HCT116 (cell line): ENCODE results near the gene COQ10B. TPM values are rescaled to one million over a fixed set of nuclear protein-coding genes. Genes with fewer than 3 reads are reported as not detected.

Experiments used
- ATAC-seq: fragments of 200-7000 bp; cut with Tn5 transposase; 2 replicates; pipeline ENCODE4 v1.9.1; 2020; ENCODE audit warnings: mild to moderate bottlenecking, moderate library complexity
- BruUV-seq: library from RNA; stranded (reverse); fragments of 400-500 nt; replicated peaks from 2 replicates; lab custom pipeline; 2021; lab: Mats Ljungman, UMichigan
- CTCF ChIA-PET: fragments of 300-600 bp; sonication (Branson Sonifier 250); formaldehyde crosslinking; loops from one replicate; lab custom pipeline; 2021; ENCODE audit warnings: antibody characterized with exemption; lab: Charles Lee
- POLR2A ChIA-PET: fragments of 300-600, 350-600 bp; sonication (Branson Sonifier 250); formaldehyde crosslinking; loops from one replicate; lab custom pipeline; 2021; ENCODE audit warnings: antibody characterized with exemption; lab: Charles Lee
- RAD21 ChIA-PET, 2 experiments: fragments of 300-600 bp; sonication (Branson Sonifier 250); formaldehyde crosslinking; loops; one replicate each; lab custom pipeline; 2023; ENCODE audit warnings: low total read pairs in 2 of 2; ENCODE audit not compliant: uncharacterized antibody in 2 of 2, unreplicated experiment in 2 of 2, low non-redundant PET in 1 of 2; lab: Charles Lee
- DNase-seq: peaks from one replicate; pipeline ENCODE4 v3.0.0-alpha.2; 2010; ENCODE audit warnings: low read depth, low spot score
- H2AFZ ChIP-seq: fragments of 200-600 bp; shearing (Covaris generic), sonication (generic); 2 replicates; pipeline ENCODE4 v1.6.1; 2017; ENCODE audit warnings: low read depth, mixed run types, mixed read lengths, antibody characterized with exemption, low read length; ENCODE audit not compliant: poor library complexity, severe bottlenecking
- H3K27ac ChIP-seq: 2 replicates; pipeline ENCODE4 v1.5.1; 2012; ENCODE audit warnings: low read depth, low read length
- H3K27me3 ChIP-seq: fragments of 200-600 bp; sonication (generic); 2 replicates; pipeline ENCODE4 v1.6.1; 2016; ENCODE audit warnings: mixed run types, low read length, mixed read lengths; ENCODE audit not compliant: insufficient read depth
- H3K36me3 ChIP-seq, 2 experiments: fragments of 200-500 bp in 1 of 2; fragments of 200-600 bp in 1 of 2; sonication (Bioruptor generic) in 1 of 2; sonication (generic) in 1 of 2; 2 replicates each; pipeline versions ENCODE4 v1.5.1 to v1.6.1; 2014 to 2016; ENCODE audit warnings: low read length in 2 of 2, inconsistent platforms in 1 of 2, mixed read lengths in 1 of 2, mixed run types in 1 of 2; ENCODE audit not compliant: insufficient read depth in 2 of 2, control insufficient read depth in 1 of 2
- H3K4me1 ChIP-seq, 2 experiments: fragments of 200-600 bp in 1 of 2; sonication (generic) in 1 of 2; 2 replicates each; pipeline versions ENCODE4 v1.5.1 to v1.6.1; 2012 to 2017; ENCODE audit warnings: low read length in 2 of 2, inconsistent platforms in 1 of 2, mild to moderate bottlenecking in 1 of 2, mixed read lengths in 1 of 2, mixed run types in 1 of 2, moderate library complexity in 1 of 2; ENCODE audit not compliant: insufficient read depth in 2 of 2, control insufficient read depth in 1 of 2
- H3K4me2 ChIP-seq: fragments of 200-600 bp; sonication (generic); 2 replicates; pipeline ENCODE4 v1.6.1; 2017; ENCODE audit warnings: mixed run types, low read length, mixed read lengths
- H3K4me3 ChIP-seq, 2 experiments: fragments of 200-600 bp in 1 of 2; sonication (generic) in 1 of 2; replicated peaks in 1 of 2; 2 replicates each; pipeline ENCODE4 v1.5.1; 2011 to 2016; ENCODE audit warnings: low read length in 2 of 2, control low read depth in 1 of 2, low read depth in 1 of 2, mild to moderate bottlenecking in 1 of 2, mixed read lengths in 1 of 2, mixed run types in 1 of 2
- H3K79me2 ChIP-seq: fragments of 200-600 bp; sonication (generic); 2 replicates; pipeline ENCODE4 v1.6.1; 2017; ENCODE audit warnings: mild to moderate bottlenecking, mixed run types, low read length, moderate library complexity, mixed read lengths; ENCODE audit not compliant: insufficient read depth
- H3K9ac ChIP-seq: fragments of 200-600 bp; sonication (generic); 2 replicates; pipeline ENCODE4 v1.6.1; 2016; ENCODE audit warnings: low read length, mixed read lengths
- H3K9me2 ChIP-seq: fragments of 200-600 bp; sonication (generic), shearing (Covaris generic); 2 replicates; pipeline ENCODE4 v1.6.1; 2017; ENCODE audit warnings: mixed run types, mild to moderate bottlenecking, moderate library complexity; ENCODE audit not compliant: insufficient read depth
- H3K9me3 ChIP-seq, 2 experiments: fragments of 200-500 bp in 1 of 2; fragments of 200-600 bp in 1 of 2; sonication (Bioruptor generic) in 1 of 2; sonication (generic) in 1 of 2; 2 replicates each; pipeline ENCODE4 v1.6.1; 2014 to 2017; ENCODE audit warnings: low read length in 2 of 2, mixed read lengths in 2 of 2, inconsistent platforms in 1 of 2, low read depth in 1 of 2, mild to moderate bottlenecking in 1 of 2, mixed run types in 1 of 2, moderate library complexity in 1 of 2; ENCODE audit not compliant: control insufficient read depth in 1 of 2, insufficient read depth in 1 of 2
- H4K20me1 ChIP-seq: fragments of 200-600 bp; sonication (generic), shearing (Covaris generic); 2 replicates; pipeline ENCODE4 v1.6.1; 2017; ENCODE audit warnings: mixed run types, mild to moderate bottlenecking, moderate library complexity; ENCODE audit not compliant: insufficient read depth
- CBX3 ChIP-seq: IDR thresholded peaks from 2 replicates; pipeline ENCODE4 v1.6.1; 2012; ENCODE audit warnings: low read depth
- CEBPB ChIP-seq: IDR thresholded peaks from 2 replicates; pipeline ENCODE4 v1.6.1; 2012; ENCODE audit warnings: low read depth
- EGR1 ChIP-seq: IDR thresholded peaks from 2 replicates; pipeline ENCODE4 v1.6.1; 2012; ENCODE audit warnings: low read depth
- EZH2phosphoT487 ChIP-seq: fragments of 200-600 bp; IDR thresholded peaks from 2 replicates; pipeline ENCODE4 v1.6.1; 2018; ENCODE audit warnings: antibody characterized with exemption, borderline replicate concordance
- JUND ChIP-seq: IDR thresholded peaks from 2 replicates; pipeline ENCODE4 v1.6.1; 2012
- MAX ChIP-seq: IDR thresholded peaks from 2 replicates; pipeline ENCODE4 v1.6.1; 2012
- POLR2A ChIP-seq: IDR thresholded peaks from 2 replicates; pipeline ENCODE4 v1.7.0; 2011; ENCODE audit warnings: borderline replicate concordance; ENCODE audit not compliant: insufficient read depth, insufficient read length; ENCODE audit errors: extremely low read depth
- SP1 ChIP-seq: IDR thresholded peaks from 2 replicates; pipeline ENCODE4 v1.6.1; 2012; ENCODE audit warnings: low read depth
- SRF ChIP-seq: IDR thresholded peaks from 2 replicates; pipeline ENCODE4 v1.6.1; 2012; ENCODE audit warnings: low read depth
- TCF7L2 ChIP-seq: IDR thresholded peaks from 2 replicates; pipeline ENCODE4 v1.7.0; 2011; ENCODE audit warnings: borderline replicate concordance, inconsistent platforms; ENCODE audit not compliant: insufficient read depth, insufficient read length; ENCODE audit errors: extremely low read depth
- ZBTB33 ChIP-seq: IDR thresholded peaks from 2 replicates; pipeline ENCODE4 v1.6.1; 2011; ENCODE audit warnings: mild to moderate bottlenecking, low read length, moderate library complexity; ENCODE audit not compliant: insufficient replicate concordance; ENCODE audit errors: extremely low read depth
- ZNF274 ChIP-seq: fragments of 200-500 bp; sonication (Bioruptor generic); IDR thresholded peaks from 2 replicates; pipeline ENCODE4 v1.6.1; 2014; ENCODE audit warnings: mild to moderate bottlenecking, low read depth, low read length, inconsistent platforms
- intact Hi-C: fragments of 100-400 bp; cut with micrococcal nuclease; formaldehyde crosslinking; loops from 2 replicates; pipeline ENCODE4 v1.10.0; 2022
- total RNA-seq: library from RNA; stranded (reverse); gene quantifications from one replicate; pipeline ENCODE4 v1.2.1, GENCODE V29; 2021; ENCODE audit not compliant: unreplicated experiment
- TF ChIP-seq, protein P1 (sequence below): IDR thresholded peaks from 2 replicates; pipeline ENCODE4 v1.6.1; 2012; ENCODE audit warnings: low read depth

The COQ10B gene
- total RNA-seq, 1 experiment from 2014 or later, result 20.4 TPM

- peaks cover 26% of the 10 kb centered on the region for H4K20me1 ChIP-seq
- DNase-seq (no peak), ATAC-seq (no peak)
- ChIA-PET RAD21 (no interaction called here), POLR2A (no interaction called here), CTCF (no interaction called here)
- no peak overlapping the region for H3K9ac ChIP-seq
- no peak overlapping the region for H3K4me2 ChIP-seq
- no peak overlapping the region for H3K4me3 ChIP-seq
- no peaks in the 10 kb centered on the region for H3K9me3 ChIP-seq
- BruUV-seq, result no TSS peak
- peaks cover 98% of the 10 kb centered on the region for H3K79me2 ChIP-seq
- TF ChIP-seq CEBPB (no peak), JUND (no peak), EGR1 (no peak), TCF7L2 (no peak), SP1 (no peak), ZBTB33 (no peak), CBX3 (no peak), ZNF274 (no peak), MAX (no peak), SRF (no peak), POLR2A (no peak), EZH2phosphoT487 (no peak)
- TF ChIP-seq, protein P1, sequence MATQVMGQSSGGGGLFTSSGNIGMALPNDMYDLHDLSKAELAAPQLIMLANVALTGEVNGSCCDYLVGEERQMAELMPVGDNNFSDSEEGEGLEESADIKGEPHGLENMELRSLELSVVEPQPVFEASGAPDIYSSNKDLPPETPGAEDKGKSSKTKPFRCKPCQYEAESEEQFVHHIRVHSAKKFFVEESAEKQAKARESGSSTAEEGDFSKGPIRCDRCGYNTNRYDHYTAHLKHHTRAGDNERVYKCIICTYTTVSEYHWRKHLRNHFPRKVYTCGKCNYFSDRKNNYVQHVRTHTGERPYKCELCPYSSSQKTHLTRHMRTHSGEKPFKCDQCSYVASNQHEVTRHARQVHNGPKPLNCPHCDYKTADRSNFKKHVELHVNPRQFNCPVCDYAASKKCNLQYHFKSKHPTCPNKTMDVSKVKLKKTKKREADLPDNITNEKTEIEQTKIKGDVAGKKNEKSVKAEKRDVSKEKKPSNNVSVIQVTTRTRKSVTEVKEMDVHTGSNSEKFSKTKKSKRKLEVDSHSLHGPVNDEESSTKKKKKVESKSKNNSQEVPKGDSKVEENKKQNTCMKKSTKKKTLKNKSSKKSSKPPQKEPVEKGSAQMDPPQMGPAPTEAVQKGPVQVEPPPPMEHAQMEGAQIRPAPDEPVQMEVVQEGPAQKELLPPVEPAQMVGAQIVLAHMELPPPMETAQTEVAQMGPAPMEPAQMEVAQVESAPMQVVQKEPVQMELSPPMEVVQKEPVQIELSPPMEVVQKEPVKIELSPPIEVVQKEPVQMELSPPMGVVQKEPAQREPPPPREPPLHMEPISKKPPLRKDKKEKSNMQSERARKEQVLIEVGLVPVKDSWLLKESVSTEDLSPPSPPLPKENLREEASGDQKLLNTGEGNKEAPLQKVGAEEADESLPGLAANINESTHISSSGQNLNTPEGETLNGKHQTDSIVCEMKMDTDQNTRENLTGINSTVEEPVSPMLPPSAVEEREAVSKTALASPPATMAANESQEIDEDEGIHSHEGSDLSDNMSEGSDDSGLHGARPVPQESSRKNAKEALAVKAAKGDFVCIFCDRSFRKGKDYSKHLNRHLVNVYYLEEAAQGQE, result no peak
- no peaks in the 10 kb centered on the region for H3K9me2 ChIP-seq
- no peaks in the 10 kb centered on the region for H3K4me1 ChIP-seq
- intact Hi-C loops, result loop anchor here (2.0 to 10.0 kb wide), 2 partner anchors 15 to 355 kb away; no protein-coding TSS in a partner anchor
- H3K27ac ChIP-seq, result no peak overlapping the region
- peaks cover 57 to 60% of the 10 kb centered on the region in 2 experiments for H3K36me3 ChIP-seq
- H3K27me3 ChIP-seq, result no peaks in the 10 kb centered on the region
- H2AFZ ChIP-seq, result no peak overlapping the region
Observed at GRCh38 chr2:197419438-197419837, 33.9 kb upstream of the COQ10B start.
